K562 (cell line): ENCODE data around the gene ST3GAL5. TPM values are rescaled to one million over a fixed set of nuclear protein-coding genes. Genes with fewer than 3 reads are reported as not detected.

Experiments used
- HEY1 ChIP-seq: fragments of 250-450 bp; sonication (Bioruptor Pico); IDR thresholded peaks from 2 replicates; pipeline ENCODE4 v1.5.0; 2020; ENCODE audit warnings: mild to moderate bottlenecking, moderate library complexity, borderline replicate concordance
- NRF1 ChIP-seq, 2 experiments: fragments of 450-650 bp; IDR thresholded peaks in 1 of 2; conservative IDR thresholded peaks in 1 of 2; 2 replicates each; pipeline ENCODE4 v1.6.1; 2014; ENCODE audit warnings: mild to moderate bottlenecking in 2 of 2
- RBM25 ChIP-seq: fragments of 200-400 bp; formaldehyde crosslinking; IDR thresholded peaks from 2 replicates; pipeline ENCODE4 v1.6.1; 2018; ENCODE audit warnings: low read length, low read depth, moderate library complexity; ENCODE audit not compliant: severe bottlenecking
- TOE1 ChIP-seq, 2 experiments: fragments of 450-650 bp in 1 of 2; sonication (generic) in 1 of 2; formaldehyde crosslinking in 1 of 2; IDR thresholded peaks; 2 replicates each; pipeline versions ENCODE4 v1.7.1 to v1.8.0; 2016 to 2022; ENCODE audit warnings: borderline replicate concordance in 2 of 2, mild to moderate bottlenecking in 2 of 2, antibody characterized with exemption in 1 of 2, inconsistent platforms in 1 of 2, low read depth in 1 of 2, missing genetic modification reagents in 1 of 2, moderate library complexity in 1 of 2
- YY1 ChIP-seq, 3 experiments: IDR thresholded peaks; 2 replicates each; pipeline ENCODE4 v1.6.1; 2011; ENCODE audit warnings: low read length in 2 of 3, mild to moderate bottlenecking in 2 of 3, moderate library complexity in 2 of 3, borderline replicate concordance in 1 of 3, control low read depth in 1 of 3, low read depth in 1 of 3; ENCODE audit not compliant: insufficient read depth in 3 of 3, insufficient replicate concordance in 2 of 3, control insufficient read depth in 1 of 3, insufficient read length in 1 of 3; ENCODE audit errors: extremely low read depth in 1 of 3
- ZBTB43 ChIP-seq: sonication (generic); formaldehyde crosslinking; IDR thresholded peaks from 2 replicates; pipeline ENCODE4 v1.8.0; 2023; ENCODE audit warnings: mild to moderate bottlenecking, missing genetic modification reagents
- ZNF232 ChIP-seq: sonication (generic); formaldehyde crosslinking; IDR thresholded peaks from 2 replicates; pipeline ENCODE4 v1.8.0; 2022; ENCODE audit warnings: mild to moderate bottlenecking, missing genetic modification reagents
- ZNF274 ChIP-seq: IDR thresholded peaks from 2 replicates; pipeline ENCODE4 v1.6.1; 2011; ENCODE audit warnings: low read depth, mild to moderate bottlenecking, low read length, moderate library complexity, borderline replicate concordance
- ZNF408 ChIP-seq: fragments of 250-450 bp; sonication (Bioruptor Pico); IDR thresholded peaks from 2 replicates; pipeline ENCODE4 v1.4.0; 2020; ENCODE audit warnings: low read depth, mild to moderate bottlenecking, moderate library complexity
- ZNF512 ChIP-seq: IDR thresholded peaks from 2 replicates; pipeline ENCODE4 v1.6.1; 2016; ENCODE audit warnings: missing genetic modification characterization, missing compliant biosample characterization
- ZNF830 ChIP-seq: fragments of 250-450 bp; sonication (Bioruptor Pico); IDR thresholded peaks from 2 replicates; pipeline ENCODE4 v1.5.0; 2021; ENCODE audit warnings: mild to moderate bottlenecking
- polyA plus RNA-seq, 8 experiments: library from polyadenylated mRNA; depleted of rRNA in 4 of 8; stranded (reverse) in 5 of 8; unstranded in 3 of 8; fragments of >200 nt; fragmentation: Nextera tagmentation in 2 of 8; fragmentation: Illumina TruSeq in 1 of 8; extraction: Ambion mirVana in 2 of 8; extraction: Trizol in 1 of 8; gene quantifications; 2 replicates each; pipeline versions ENCODE4 v1.2.1 to v1.2.3, GENCODE V29; 2011 to 2014; ENCODE audit warnings: inconsistent platforms in 1 of 8, missing spikeins in 1 of 8
- total RNA-seq, 7 experiments: library from RNA; depleted of rRNA in 6 of 7; stranded (reverse); fragments of >200 nt in 6 of 7; fragmentation: Illumina TruSeq in 2 of 7; extraction: Trizol in 2 of 7; gene quantifications; 2 replicates each; pipeline versions ENCODE4 v1.2.1 to v1.2.3, GENCODE V29; 2011 to 2021; ENCODE audit warnings: low replicate concordance in 1 of 7
- TF ChIP-seq, protein P1 (sequence below): sonication (generic); formaldehyde crosslinking; IDR thresholded peaks from 2 replicates; pipeline ENCODE4 v1.9.0; 2022; ENCODE audit warnings: mild to moderate bottlenecking, missing genetic modification reagents
- TF ChIP-seq, protein P2 (sequence below), 2 experiments: fragments of 450-650 bp; formaldehyde crosslinking in 1 of 2; IDR thresholded peaks; 2 replicates each; pipeline versions ENCODE4 v1.4.0 to v1.6.1; 2014 to 2020; ENCODE audit warnings: mild to moderate bottlenecking in 2 of 2, borderline replicate concordance in 1 of 2, low read depth in 1 of 2

The ST3GAL5 gene
- total and polyA plus RNA-seq, 9 of the 15 experiments (the other 6 are each of a cell fraction or from before 2014, with no cell fraction given) = 1.6 to 10.0 (median 4.2) TPM

- TF ChIP-seq, protein P1, sequence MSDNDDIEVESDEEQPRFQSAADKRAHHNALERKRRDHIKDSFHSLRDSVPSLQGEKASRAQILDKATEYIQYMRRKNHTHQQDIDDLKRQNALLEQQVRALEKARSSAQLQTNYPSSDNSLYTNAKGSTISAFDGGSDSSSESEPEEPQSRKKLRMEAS (CRISPR knock-in tag) = no peak
- TF ChIP-seq TOE1 (IDR thresholded peaks at IDR 0.05; ENCODE audit: borderline replicate concordance) = no peak
- no peak for TF ChIP-seq TOE1 (CRISPR knock-in tag; IDR thresholded peaks at IDR 0.05; ENCODE audit: borderline replicate concordance, low read depth)
- no peak for TF ChIP-seq YY1 (IDR thresholded peaks at IDR 0.05; ENCODE audit: borderline replicate concordance in 1 of 3, control insufficient read depth in 1 of 3, extremely low read depth in 1 of 3, insufficient read depth in 3 of 3, insufficient read length in 1 of 3, insufficient replicate concordance in 2 of 3, low read depth in 1 of 3, low read length in 2 of 3)
- no peak for TF ChIP-seq ZNF232 (CRISPR knock-in tag)
- no peak for TF ChIP-seq ZBTB43 (CRISPR knock-in tag)
- TF ChIP-seq ZNF830 (CRISPR knock-in tag) = no peak
- TF ChIP-seq RBM25 = no peak
- no peak for TF ChIP-seq HEY1 (CRISPR knock-in tag)
- no peak for TF ChIP-seq ZNF408 (CRISPR knock-in tag)
- TF ChIP-seq, protein P2, sequence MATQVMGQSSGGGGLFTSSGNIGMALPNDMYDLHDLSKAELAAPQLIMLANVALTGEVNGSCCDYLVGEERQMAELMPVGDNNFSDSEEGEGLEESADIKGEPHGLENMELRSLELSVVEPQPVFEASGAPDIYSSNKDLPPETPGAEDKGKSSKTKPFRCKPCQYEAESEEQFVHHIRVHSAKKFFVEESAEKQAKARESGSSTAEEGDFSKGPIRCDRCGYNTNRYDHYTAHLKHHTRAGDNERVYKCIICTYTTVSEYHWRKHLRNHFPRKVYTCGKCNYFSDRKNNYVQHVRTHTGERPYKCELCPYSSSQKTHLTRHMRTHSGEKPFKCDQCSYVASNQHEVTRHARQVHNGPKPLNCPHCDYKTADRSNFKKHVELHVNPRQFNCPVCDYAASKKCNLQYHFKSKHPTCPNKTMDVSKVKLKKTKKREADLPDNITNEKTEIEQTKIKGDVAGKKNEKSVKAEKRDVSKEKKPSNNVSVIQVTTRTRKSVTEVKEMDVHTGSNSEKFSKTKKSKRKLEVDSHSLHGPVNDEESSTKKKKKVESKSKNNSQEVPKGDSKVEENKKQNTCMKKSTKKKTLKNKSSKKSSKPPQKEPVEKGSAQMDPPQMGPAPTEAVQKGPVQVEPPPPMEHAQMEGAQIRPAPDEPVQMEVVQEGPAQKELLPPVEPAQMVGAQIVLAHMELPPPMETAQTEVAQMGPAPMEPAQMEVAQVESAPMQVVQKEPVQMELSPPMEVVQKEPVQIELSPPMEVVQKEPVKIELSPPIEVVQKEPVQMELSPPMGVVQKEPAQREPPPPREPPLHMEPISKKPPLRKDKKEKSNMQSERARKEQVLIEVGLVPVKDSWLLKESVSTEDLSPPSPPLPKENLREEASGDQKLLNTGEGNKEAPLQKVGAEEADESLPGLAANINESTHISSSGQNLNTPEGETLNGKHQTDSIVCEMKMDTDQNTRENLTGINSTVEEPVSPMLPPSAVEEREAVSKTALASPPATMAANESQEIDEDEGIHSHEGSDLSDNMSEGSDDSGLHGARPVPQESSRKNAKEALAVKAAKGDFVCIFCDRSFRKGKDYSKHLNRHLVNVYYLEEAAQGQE (IDR thresholded peaks at IDR 0.05; ENCODE audit: borderline replicate concordance) = peak; percentile 91
- TF ChIP-seq, protein P2 (CRISPR knock-in tag; IDR thresholded peaks at IDR 0.05; ENCODE audit: low read depth) = no peak
- TF ChIP-seq ZNF512 = no peak
- no peak for TF ChIP-seq NRF1 (conservative IDR thresholded peaks at IDR 0.05 in 1 of 2, IDR thresholded peaks at IDR 0.05 in 1 of 2)
- no peak for TF ChIP-seq ZNF274
These were observed 61.6 kb downstream of the ST3GAL5 start (continued) for GRCh38 chr2:85826990-85827878.
